Adrenal gland (tissue), 12 donors: ENCODE results near the gene SMIM31. TPM values are rescaled to one million over a fixed set of nuclear protein-coding genes. Genes with fewer than 3 reads are reported as not detected.

ENCODE experiments used
- DNase-seq, 7 donors: peaks; one replicate each; pipeline ENCODE4 v3.0.0-alpha.2; 2019 to 2020
- H3K27ac ChIP-seq, 5 donors: fragments of 200-600 bp; sonication (generic) in 4 of 5; 1 replicate in 3 of 5; 2 replicates in 2 of 5; pipeline versions ENCODE4 v1.5.1 to v1.8.0; 2016 to 2020; ENCODE audit warnings: mild to moderate bottlenecking in 1 of 5
- H3K27me3 ChIP-seq: fragments of 200-600 bp; 2 replicates; pipeline ENCODE4 v1.8.0; 2021
- H3K36me3 ChIP-seq, 2 donors: fragments of 200-600 bp; replicated peaks in 1 of 2; 1 replicate in 1 of 2; 2 replicates in 1 of 2; pipeline versions ENCODE4 v1.5.1 to v1.8.0; 2018 to 2022
- H3K4me1 ChIP-seq, 2 donors: fragments of 200-600 bp; replicated peaks in 1 of 2; 1 replicate in 1 of 2; 2 replicates in 1 of 2; pipeline versions ENCODE4 v1.5.1 to v1.8.0; 2018 to 2021
- H3K4me3 ChIP-seq, 4 donors: fragments of 200-600 bp; sonication (generic) in 3 of 4; one replicate each; pipeline ENCODE4 v1.5.1; 2016 to 2018
- H3K9me3 ChIP-seq, 3 donors: fragments of 200-600 bp; sonication (generic) in 1 of 3; replicated peaks in 1 of 3; 1 replicate in 2 of 3; 2 replicates in 1 of 3; pipeline versions ENCODE4 v1.5.1 to v1.8.0; 2016 to 2021
- CTCF ChIP-seq, 6 experiments: fragments of 450-650 bp in 4 of 6; fragments of 200-600 bp in 2 of 6; sonication (generic) in 1 of 6; IDR thresholded peaks; 1 replicate in 5 of 6; 2 replicates in 1 of 6; pipeline versions ENCODE4 v1.5.1 to v1.8.0; 2016 to 2021; ENCODE audit warnings: antibody characterized with exemption in 6 of 6, mild to moderate bottlenecking in 2 of 6, moderate library complexity in 1 of 6
- POLR2A ChIP-seq, 2 donors: fragments of 450-650 bp; IDR thresholded peaks; one replicate each; pipeline ENCODE4 v1.6.1; 2017; ENCODE audit warnings: antibody characterized with exemption in 2 of 2, mild to moderate bottlenecking in 2 of 2, moderate library complexity in 1 of 2
- WGBS, 4 donors: extraction: QIAGEN DNeasy Blood & Tissue Kit in 2 of 4; methylation state at CpG; one replicate each; pipeline versions ENCODE4 v1.1.5 to v1.1.7; 2013 to 2017; 5-methylcytosine and 5-hydroxymethylcytosine counted together
- intact Hi-C, 2 donors: fragments of 100-400 bp; cut with DNase I; formaldehyde crosslinking; loops; one replicate each; pipeline versions ENCODE4 v1.14.1 to v1.15.0; 2022 to 2023
- polyA plus RNA-seq, 3 donors: library from polyadenylated mRNA; stranded (reverse); fragments of 200-250 nt in 2 of 3; fragments of 350-450 nt in 1 of 3; fragmentation: Illumina TruSeq in 1 of 3; extraction: RNeasy Lipid Tissue Mini Kit (QIAGEN cat#74804) in 1 of 3; gene quantifications; one replicate each; pipeline ENCODE4 v1.2.3, GENCODE V29; 2013 to 2014
- total RNA-seq, 9 donors: library from RNA; depleted of rRNA in 4 of 9; stranded (reverse); fragments of >200 nt in 4 of 9; fragments of 120-200 nt in 1 of 9; fragmentation: NEBNext Ultra II Directional in 1 of 9; extraction: Animal tissue kit (Norgen Biotek cat#: 25700) in 1 of 9; gene quantifications; one replicate each; pipeline versions ENCODE4 v1.1.0 to v1.2.4, GENCODE V29; 2013 to 2023
- donor health status: healthy with polysubstance abuse.
- donor health status: Bipolar disorder and iron deficiency.
- donor health status: DM: yes; HTN: yes; CAD: no.
- donor health status: DM: no; HTN: no; CAD: no.
- donor health status: DM: no; HTN: no; CAD: no.
- donor health status: DM: yes; HTN: yes; CAD: no.

Gene SMIM31
- total and polyA plus RNA-seq, 12 donors, result not detected

DNA sequence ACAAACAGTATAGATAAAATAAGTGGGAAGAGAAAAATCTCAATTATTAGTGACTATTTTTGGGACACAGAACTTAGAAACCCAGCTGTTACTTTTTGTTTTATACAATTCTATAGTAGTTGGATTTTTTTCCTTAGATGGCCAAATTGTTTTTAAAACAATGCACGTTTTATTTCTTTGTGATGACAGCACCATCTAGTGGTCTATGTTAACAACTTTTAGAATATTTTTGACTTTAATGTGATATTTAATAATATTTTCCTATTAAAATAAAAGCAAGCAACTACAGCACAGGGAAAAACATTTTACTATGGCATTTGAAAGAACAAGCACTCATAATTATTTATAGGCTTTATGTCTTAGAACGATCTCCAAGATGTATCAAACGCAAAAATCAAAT lies 5.6 kb upstream of the SMIM31 start:
- Histone ChIP-seq H3K9me3 (no peaks in the 10 kb centered on the region), H3K36me3 (no peaks in the 10 kb centered on the region), H3K27me3 (no peaks in the 10 kb centered on the region), H3K27ac (no peak overlapping the region), H3K4me3 (no peak overlapping the region), H3K4me1 (no peaks in the 10 kb centered on the region)
- no peak for TF ChIP-seq POLR2A (IDR thresholded peaks at IDR 0.05)
- TF ChIP-seq CTCF (IDR thresholded peaks at IDR 0.05), result peak in 5 of 6 experiments; percentile 23 to 55 (median 25)
- 44 to 51% (median 48%) methylated on average over 3 of the region's 3 CpGs for WGBS, 4 donors
- intact Hi-C loops, result no loop called here
- DNase-seq, result no peak

DNA sequence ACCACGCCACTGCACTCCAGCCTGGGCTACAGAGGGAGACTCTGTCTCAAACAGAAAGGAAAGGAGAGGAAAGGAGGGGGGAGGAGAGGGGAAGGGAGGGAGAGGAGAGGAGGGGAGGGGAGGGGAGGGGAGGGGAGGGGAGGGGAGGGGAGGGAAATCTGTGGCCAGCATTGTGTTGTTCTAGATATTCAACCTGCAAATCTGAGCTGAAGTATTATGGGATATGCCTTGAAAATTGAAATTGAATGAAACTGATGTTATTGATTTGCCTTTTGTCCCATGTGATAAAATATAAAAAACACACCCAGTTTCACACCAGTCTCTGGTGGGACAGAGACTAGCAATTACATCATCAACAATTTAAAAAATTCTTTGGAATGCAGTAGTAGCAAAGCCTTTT lies 1.5 kb downstream of the SMIM31 start:
- 90 to 100% (median 100%) methylated on average over 1 of the region's 1 CpG; no CpG with 5 or more reads in 1 of the 4 donors for WGBS, 4 donors
- Histone ChIP-seq H3K36me3 (no peaks in the 10 kb centered on the region), H3K4me3 (no peak overlapping the region), H3K27ac (no peak overlapping the region), H3K27me3 (no peaks in the 10 kb centered on the region), H3K4me1 (no peaks in the 10 kb centered on the region), H3K9me3 (no peaks in the 10 kb centered on the region)
- DNase-seq, result no peak
- TF ChIP-seq POLR2A (IDR thresholded peaks at IDR 0.05), result no peak
- TF ChIP-seq CTCF (IDR thresholded peaks at IDR 0.05), result no peak
- intact Hi-C loops, result no loop called here

GRCh38 chr4:164756686-164757085 lies 2.8 kb downstream of the SMIM31 start:
- Histone ChIP-seq H3K27ac (no peak overlapping the region), H3K36me3 (no peaks in the 10 kb centered on the region), H3K4me1 (no peaks in the 10 kb centered on the region), H3K4me3 (no peak overlapping the region), H3K9me3 (no peaks in the 10 kb centered on the region), H3K27me3 (no peaks in the 10 kb centered on the region)
- TF ChIP-seq CTCF (IDR thresholded peaks at IDR 0.05) (no peak), POLR2A (IDR thresholded peaks at IDR 0.05) (no peak)
- intact Hi-C loops, result no loop called here
- WGBS, 4 donors, result 33 to 49% (median 39%) methylated on average over 2 of the region's 2 CpGs
- no peak for DNase-seq

DNA sequence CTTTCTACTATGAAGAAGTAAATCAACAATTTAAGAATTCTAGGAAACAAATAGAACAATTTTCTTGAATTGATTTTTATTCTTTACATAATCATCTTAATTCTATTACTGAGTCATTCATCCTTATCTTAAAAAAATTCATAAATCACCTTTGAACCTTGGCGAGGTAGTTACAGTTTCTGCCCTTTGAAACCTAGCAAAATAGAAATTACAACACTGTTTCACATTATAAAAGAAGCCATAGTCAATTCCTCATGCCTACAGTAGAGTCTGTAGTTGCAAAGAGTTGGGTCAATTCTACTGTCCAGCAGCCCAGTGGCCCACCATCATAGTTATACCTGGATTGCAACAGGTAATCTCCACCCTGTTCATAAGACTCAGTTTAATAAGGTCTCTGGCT lies 7.3 kb downstream of the SMIM31 start:
- Histone ChIP-seq H3K27me3 (no peaks in the 10 kb centered on the region), H3K4me3 (no peak overlapping the region), H3K9me3 (no peaks in the 10 kb centered on the region), H3K27ac (no peak overlapping the region), H3K4me1 (no peaks in the 10 kb centered on the region), H3K36me3 (no peaks in the 10 kb centered on the region)
- DNase-seq, result no peak
- intact Hi-C loops, result no loop called here
- TF ChIP-seq CTCF (IDR thresholded peaks at IDR 0.05), result no peak
- TF ChIP-seq POLR2A (IDR thresholded peaks at IDR 0.05), result no peak
- WGBS, 4 donors, result 30 to 53% (median 41%) methylated on average over 1 of the region's 1 CpG
